Measurements from ENCODE around the gene ZNF440.

- TF ChIP-seq CTCF (IDR thresholded peaks at IDR 0.05) (no peak), POLR2A (IDR thresholded peaks at IDR 0.05) (no peak)
Observed at GRCh38 chr19:11780431-11781020, 33.5 kb upstream of the ZNF440 start.
